Measurements from ENCODE around the gene PLCE1.

PLCE1 gene

DNA sequence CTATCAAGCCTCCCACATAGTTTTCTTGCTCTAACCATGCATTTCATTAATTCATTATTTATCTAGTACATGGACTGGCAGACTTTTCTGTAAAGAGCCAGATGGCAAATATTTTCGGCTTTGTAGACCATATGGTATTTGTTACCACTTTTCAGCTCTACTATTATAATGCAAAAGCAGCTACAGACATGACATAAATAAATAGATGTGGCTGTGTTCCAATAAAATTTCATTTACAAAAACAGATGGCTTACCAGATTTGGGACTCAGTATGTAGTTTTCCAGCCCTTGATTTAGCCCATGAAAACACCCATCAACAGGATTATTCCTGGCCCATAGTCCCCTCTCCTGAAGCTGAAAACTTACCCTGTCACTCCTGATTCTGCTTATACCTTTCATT is 32.1 kb downstream of the PLCE1 start:
- DNase-seq: no peak

DNA sequence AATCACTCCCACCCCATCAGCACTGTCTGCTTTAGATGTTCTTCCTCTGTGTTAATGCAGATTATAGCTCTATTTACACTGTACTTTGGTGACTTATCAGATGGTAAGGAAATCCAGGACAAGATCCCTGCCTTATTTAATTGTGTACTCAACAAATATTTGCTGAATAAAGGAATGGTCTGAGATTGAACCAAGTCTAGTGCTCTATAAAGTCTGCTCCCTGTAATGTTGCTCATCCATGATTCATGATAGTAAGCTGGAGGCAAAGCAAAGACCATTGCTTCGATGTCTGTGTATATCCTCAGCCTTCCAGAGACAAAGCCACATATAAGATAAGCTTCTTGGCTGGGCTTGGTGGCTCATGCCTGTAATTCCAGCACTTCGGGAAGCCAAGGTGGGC is 33.5 kb downstream of the PLCE1 start:
- DNase-seq: no peak

DNA sequence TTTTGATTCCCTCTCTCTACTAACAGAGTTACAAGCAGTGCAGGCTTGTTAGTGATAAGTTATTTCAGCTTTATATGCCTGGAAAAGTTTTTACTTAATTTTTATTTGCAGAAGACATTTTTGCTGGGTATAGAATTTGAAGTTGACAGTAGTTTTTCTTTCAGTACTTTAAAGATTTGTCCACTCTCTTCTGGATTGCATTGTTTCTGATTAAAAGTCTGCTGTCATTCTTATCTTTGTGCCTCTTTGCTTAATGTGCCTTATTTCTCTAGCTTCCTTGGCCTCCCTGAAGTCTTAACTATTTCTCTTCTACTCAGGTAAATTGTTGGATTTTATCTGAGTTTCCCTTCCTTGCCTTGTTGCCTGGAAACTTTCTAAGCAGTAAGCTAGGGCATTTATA is 36.2 kb downstream of the PLCE1 start:
- DNase-seq: no peak

DNA sequence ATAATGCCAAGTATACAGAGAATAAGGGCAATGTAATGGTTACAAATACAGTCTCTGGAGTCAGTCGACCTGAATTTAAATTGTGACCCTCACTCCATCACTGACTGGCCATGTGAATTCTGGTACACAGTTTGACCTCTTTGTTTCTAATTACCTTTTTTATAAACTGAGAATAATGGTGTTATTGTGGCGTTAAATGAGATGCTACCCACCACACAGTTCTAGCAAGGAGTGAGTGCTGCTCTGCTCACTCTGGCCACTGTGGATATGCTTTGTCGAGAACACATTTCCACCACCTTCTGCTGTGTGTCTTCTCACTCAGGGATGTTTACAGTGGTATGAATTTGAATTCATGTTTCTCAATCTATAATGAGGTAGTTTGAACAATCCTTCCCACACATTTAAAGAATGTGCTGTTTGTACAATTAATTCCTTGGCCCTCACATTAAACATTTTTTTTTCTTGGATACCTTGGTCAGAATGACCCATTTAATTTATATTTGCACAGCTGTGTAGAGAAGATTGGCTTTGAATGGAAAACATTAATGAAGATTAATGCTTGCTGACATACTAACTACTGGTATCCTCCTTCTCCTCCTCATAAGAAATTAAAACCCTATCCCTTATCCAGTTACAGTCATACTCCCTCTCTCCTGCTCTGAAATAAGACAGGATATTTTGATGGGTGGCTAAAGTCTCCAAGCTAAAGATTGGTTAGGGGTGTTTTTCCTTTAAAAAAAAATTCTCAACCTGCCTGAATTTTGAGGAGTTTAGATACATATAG is 42.4 kb downstream of the PLCE1 start:
- no peak for DNase-seq

DNA sequence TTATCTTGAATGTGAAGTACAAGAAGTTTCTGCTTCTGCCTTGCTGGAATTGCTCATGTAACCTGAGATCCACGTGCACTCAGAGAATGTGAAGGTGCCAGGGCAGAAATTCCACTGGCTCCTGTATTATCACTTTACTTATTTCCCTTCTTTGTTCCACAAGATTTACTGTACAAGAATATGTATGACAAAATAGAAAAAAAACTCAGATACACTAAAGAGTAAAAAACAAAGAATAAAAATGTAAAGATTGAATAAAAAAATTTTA is 43.0 kb downstream of the PLCE1 start:
- DNase-seq: no peak

DNA sequence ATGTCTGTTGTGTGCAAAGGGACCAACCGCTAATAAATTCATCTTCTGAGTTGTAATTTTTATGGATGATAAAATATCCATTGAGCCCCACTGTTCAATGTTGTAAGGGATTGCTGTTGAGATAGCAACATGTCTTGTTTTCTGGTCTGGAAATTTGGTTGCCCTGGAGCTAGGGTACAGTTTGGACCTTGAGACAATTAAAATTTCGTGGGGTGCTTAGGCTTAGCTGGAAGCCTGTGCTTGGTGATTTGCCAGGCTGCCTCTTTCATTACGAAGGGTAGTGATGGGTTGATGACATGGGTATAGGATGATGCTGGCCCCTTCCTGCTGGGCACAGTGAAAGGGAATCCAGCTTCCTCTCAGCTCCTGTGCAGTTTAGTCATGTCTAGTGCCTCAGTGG is 43.6 kb downstream of the PLCE1 start:
- DNase-seq: no peak

DNA sequence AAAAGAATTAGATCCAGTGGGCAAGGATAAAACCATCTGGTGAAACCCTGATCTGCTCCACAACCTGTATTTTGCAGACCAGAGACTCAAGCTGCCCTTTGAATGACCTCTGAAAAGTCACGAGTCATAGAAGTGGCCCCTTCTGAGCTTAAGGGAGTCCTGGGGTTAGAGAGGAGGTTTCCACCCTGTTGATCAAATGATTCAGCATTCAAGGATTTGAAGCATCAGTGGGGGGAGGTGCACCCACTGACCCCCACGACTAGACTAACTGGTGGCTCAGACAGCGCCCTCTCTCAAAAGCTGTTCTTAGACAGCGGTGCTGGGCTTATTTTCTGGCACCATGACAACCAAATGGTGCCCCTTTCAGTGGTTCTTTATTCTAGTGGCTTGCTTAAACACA is 44.3 kb downstream of the PLCE1 start:
- DNase-seq: no peak

DNA sequence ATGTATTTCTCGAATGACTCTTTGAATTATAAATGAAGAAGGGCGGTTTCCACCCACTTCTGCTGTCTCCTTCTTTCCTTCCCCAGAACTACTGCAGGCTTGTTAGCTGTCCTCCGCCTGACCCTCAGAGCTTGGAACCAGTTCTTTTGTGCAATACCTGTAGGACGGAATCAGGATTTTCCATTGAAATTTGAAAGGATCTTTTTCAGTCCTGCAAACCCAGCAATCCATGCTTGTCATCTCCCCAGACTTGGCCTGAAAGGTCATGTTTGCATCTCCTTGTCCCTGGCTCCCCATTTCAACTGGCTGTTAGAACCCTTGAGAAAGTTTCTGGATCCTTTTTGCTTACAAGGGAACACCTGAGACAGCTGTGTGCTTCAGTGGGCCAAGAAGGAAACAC is 47.5 kb downstream of the PLCE1 start:
- no peak for DNase-seq

DNA sequence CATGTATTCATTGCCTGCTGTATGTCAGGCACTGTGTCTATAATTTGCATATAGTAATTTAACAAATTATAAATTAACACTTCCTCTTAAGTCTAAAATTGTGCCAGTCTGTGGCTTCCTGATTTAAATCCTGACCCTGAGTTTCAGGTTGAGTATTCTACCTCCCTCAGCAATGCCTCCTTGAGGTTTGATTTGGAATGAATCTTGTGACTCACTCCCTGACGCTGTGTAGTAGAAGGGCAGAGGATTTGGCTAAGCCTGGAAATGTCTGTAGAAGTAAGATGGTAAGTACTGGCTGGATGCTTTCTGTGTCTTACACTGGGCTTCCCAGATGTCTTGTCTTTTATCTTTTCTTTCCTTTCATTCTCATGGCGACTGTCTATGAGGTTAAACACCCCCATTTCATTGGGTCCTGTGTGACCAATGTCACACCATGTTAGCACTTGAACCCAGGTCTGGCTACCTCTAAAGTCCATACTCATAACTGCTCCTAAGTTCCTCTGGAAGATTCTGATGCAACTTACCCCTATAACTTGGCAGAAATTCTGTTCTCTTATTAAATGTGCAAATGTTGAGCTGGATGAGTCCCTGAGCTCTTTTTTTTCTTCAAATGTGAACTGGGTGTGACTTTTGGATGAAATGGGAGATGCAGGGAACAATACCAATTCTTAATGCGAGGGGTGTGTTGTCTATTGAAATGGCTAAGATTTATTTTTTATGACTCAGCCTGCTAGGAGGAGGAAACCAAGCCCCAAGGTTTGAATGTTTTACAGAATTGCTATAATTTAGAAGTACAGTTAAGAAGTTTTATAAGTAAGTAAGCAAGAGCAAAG is 48.5 kb downstream of the PLCE1 start:
- DNase-seq: peak; percentile 6

DNA sequence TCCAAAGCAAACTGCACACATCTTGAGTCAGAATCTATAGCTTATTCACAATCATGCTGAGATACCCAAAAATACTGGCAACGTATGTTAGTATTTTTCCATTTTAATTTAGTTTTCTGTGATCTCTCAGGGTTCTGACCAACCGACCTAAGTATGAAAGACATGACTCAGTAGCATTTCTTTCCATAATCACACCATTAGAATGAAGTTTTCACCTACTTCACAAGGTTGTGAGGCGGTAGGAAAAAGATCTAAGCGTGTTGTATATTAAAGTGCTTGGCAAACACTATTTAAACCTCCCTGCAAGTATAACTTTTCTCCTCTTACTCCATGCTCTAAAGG is 49.1 kb downstream of the PLCE1 start:
- no peak for DNase-seq

All from GOT3 (cell line).